ENCODE results near the gene SYNE3. TPM values are rescaled to one million over a fixed set of nuclear protein-coding genes. Genes with fewer than 3 reads are reported as not detected.

The SYNE3 gene
- total RNA-seq, 1 donor from 2014 or later, result 0.62 TPM

- H3K4me3 Mint-ChIP-seq (ENCODE audit: unreplicated experiment), result no peak overlapping the region
- TF ChIP-seq, protein P1, sequence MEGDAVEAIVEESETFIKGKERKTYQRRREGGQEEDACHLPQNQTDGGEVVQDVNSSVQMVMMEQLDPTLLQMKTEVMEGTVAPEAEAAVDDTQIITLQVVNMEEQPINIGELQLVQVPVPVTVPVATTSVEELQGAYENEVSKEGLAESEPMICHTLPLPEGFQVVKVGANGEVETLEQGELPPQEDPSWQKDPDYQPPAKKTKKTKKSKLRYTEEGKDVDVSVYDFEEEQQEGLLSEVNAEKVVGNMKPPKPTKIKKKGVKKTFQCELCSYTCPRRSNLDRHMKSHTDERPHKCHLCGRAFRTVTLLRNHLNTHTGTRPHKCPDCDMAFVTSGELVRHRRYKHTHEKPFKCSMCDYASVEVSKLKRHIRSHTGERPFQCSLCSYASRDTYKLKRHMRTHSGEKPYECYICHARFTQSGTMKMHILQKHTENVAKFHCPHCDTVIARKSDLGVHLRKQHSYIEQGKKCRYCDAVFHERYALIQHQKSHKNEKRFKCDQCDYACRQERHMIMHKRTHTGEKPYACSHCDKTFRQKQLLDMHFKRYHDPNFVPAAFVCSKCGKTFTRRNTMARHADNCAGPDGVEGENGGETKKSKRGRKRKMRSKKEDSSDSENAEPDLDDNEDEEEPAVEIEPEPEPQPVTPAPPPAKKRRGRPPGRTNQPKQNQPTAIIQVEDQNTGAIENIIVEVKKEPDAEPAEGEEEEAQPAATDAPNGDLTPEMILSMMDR (IDR thresholded peaks at IDR 0.05; ENCODE audit: unreplicated experiment), result no peak
- H3K27ac Mint-ChIP-seq (ENCODE audit: unreplicated experiment), result no peak overlapping the region
- peaks cover 7% of the 10 kb centered on the region for H3K36me3 Mint-ChIP-seq (ENCODE audit: low read depth, unreplicated experiment)
- H3K27me3 Mint-ChIP-seq (ENCODE audit: unreplicated experiment), result peaks cover 6% of the 10 kb centered on the region
- no peak for DNase-seq (ENCODE audit: low spot score)
- no peaks in the 10 kb centered on the region for H3K9me3 Mint-ChIP-seq (ENCODE audit: unreplicated experiment)
- peaks cover 6% of the 10 kb centered on the region for H3K4me1 Mint-ChIP-seq (ENCODE audit: unreplicated experiment)
These were observed 30.8 kb upstream of the SYNE3 start for GRCh38 chr14:95547272-95547625.

GRCh38 chr14:95545515-95546168 lies 29.2 kb upstream of the SYNE3 start:
- DNase-seq (ENCODE audit: low spot score), result no peak
- peaks cover 6% of the 10 kb centered on the region for H3K4me1 Mint-ChIP-seq (ENCODE audit: unreplicated experiment)
- H3K36me3 Mint-ChIP-seq (ENCODE audit: low read depth, unreplicated experiment), result peaks cover 6% of the 10 kb centered on the region
- H3K4me3 Mint-ChIP-seq (ENCODE audit: unreplicated experiment), result no peak overlapping the region
- TF ChIP-seq, protein P1 (IDR thresholded peaks at IDR 0.05; ENCODE audit: unreplicated experiment), result no peak
- H3K9me3 Mint-ChIP-seq (ENCODE audit: unreplicated experiment), result no peaks in the 10 kb centered on the region
- no peak overlapping the region for H3K27ac Mint-ChIP-seq (ENCODE audit: unreplicated experiment)
- peaks cover 6% of the 10 kb centered on the region for H3K27me3 Mint-ChIP-seq (ENCODE audit: unreplicated experiment)

DNA sequence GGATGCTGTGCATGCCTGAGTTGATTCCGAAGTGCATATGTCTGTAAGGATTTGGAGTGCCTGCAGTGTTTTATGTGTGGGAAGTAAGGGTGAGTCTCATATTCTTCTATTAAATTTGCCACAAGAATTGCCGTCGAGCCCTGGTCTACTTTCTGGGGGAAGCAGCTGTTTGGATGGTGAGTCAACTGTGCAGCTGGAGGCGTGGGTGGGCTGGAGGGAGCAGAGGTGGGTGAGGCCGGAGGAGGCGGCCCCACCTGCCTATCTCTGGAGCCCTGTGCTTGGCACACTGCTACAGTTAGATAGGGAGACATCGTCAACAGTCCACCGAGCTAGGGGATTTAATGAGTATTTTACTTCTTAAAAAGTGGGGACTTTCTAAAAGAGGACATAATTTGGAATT lies 28.1 kb upstream of the SYNE3 start:
- Mint-ChIP-seq H3K9me3 (ENCODE audit: unreplicated experiment) (no peaks in the 10 kb centered on the region), H3K4me3 (ENCODE audit: unreplicated experiment) (no peak overlapping the region), H3K4me1 (ENCODE audit: unreplicated experiment) (peaks cover 4% of the 10 kb centered on the region), H3K36me3 (ENCODE audit: low read depth, unreplicated experiment) (peaks cover 2% of the 10 kb centered on the region), H3K27me3 (ENCODE audit: unreplicated experiment) (peaks cover 6% of the 10 kb centered on the region), H3K27ac (ENCODE audit: unreplicated experiment) (no peak overlapping the region)
- DNase-seq (ENCODE audit: low spot score), result no peak
- TF ChIP-seq, protein P1 (IDR thresholded peaks at IDR 0.05; ENCODE audit: unreplicated experiment), result no peak

DNA sequence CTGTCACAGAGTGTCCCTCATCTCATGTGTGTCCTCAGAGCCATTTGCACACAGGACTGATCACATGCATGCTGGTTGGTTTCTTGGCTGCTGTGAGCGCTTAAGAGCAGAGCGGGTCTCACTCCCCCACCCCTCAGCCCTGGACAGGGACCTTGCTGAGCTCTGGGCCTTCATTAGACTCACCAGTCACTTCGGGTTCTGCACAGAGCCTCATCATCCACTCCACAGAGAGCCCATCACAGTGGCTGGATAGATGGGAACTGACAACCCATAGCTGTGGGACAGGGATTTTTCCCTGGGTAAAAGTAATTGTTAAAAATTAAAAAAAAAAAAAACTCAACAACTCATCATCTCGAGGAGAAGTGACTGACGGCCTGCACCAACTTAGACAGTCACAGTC lies 26.6 kb upstream of the SYNE3 start:
- Mint-ChIP-seq H3K9me3 (ENCODE audit: unreplicated experiment) (no peaks in the 10 kb centered on the region), H3K4me3 (ENCODE audit: unreplicated experiment) (no peak overlapping the region), H3K4me1 (ENCODE audit: unreplicated experiment) (no peaks in the 10 kb centered on the region), H3K27me3 (ENCODE audit: unreplicated experiment) (peaks cover 1% of the 10 kb centered on the region), H3K36me3 (ENCODE audit: low read depth, unreplicated experiment) (peaks cover 2% of the 10 kb centered on the region), H3K27ac (ENCODE audit: unreplicated experiment) (no peak overlapping the region)
- TF ChIP-seq, protein P1 (IDR thresholded peaks at IDR 0.05; ENCODE audit: unreplicated experiment), result no peak
- no peak for DNase-seq (ENCODE audit: low spot score)

Measured in endothelial cell (in vitro differentiated cells).